WTC11 (cell line): ENCODE data around the gene MTMR3. TPM values are rescaled to one million over a fixed set of nuclear protein-coding genes. Genes with fewer than 3 reads are reported as not detected.
A peak's percentile ranks its signal among the peaks of the same experiment; 100 is the strongest.
"Not testable (repeated sequence)": the region's sequence is repeated elsewhere in the genome, so short reads cannot be mapped to it uniquely, and the experiment has no call there.

ENCODE experiments used
- ATAC-seq: fragments of 200-7000 bp; cut with Tn5 transposase; 2 replicates; pipeline ENCODE4 v1.10.0; 2021; ENCODE audit warnings: mild to moderate bottlenecking, moderate library complexity
- CTCF ChIA-PET: fragments of 300-600 bp; sonication (Branson Sonifier 250); formaldehyde crosslinking; loops from one replicate; lab custom pipeline; 2021; ENCODE audit warnings: antibody characterized with exemption; lab: Charles Lee
- POLR2A ChIA-PET: fragments of 350-600 bp; sonication (Branson Sonifier 250); formaldehyde crosslinking; loops from one replicate; lab custom pipeline; 2021; ENCODE audit warnings: antibody characterized with exemption; lab: Charles Lee
- DNase-seq: peaks from one replicate; pipeline ENCODE4 v3.0.0; 2021; ENCODE audit warnings: low spot score
- H3K27ac Mint-ChIP-seq: 2 replicates; pipeline ENCODE4 v1.8.0; 2021; ENCODE audit warnings: mixed read lengths
- H3K27me3 Mint-ChIP-seq: 2 replicates; pipeline ENCODE4 v1.8.0; 2021; ENCODE audit warnings: low read depth, mild to moderate bottlenecking, moderate library complexity, mixed read lengths
- H3K36me3 Mint-ChIP-seq: 2 replicates; pipeline ENCODE4 v1.8.0; 2021; ENCODE audit warnings: mixed read lengths
- H3K4me1 Mint-ChIP-seq: 2 replicates; pipeline ENCODE4 v1.8.0; 2022; ENCODE audit warnings: mixed read lengths
- H3K4me3 Mint-ChIP-seq: 2 replicates; pipeline ENCODE4 v1.8.0; 2021; ENCODE audit warnings: mild to moderate bottlenecking, moderate library complexity, mixed read lengths
- H3K9me3 Mint-ChIP-seq: 2 replicates; pipeline ENCODE4 v1.8.0; 2021; ENCODE audit warnings: mixed read lengths
- AFF4 ChIP-seq: sonication (generic); formaldehyde crosslinking; IDR thresholded peaks from 2 replicates; pipeline ENCODE4 v1.8.1; 2023; ENCODE audit warnings: mild to moderate bottlenecking, missing genetic modification reagents, borderline replicate concordance
- CTCF ChIP-seq: fragments of 200-600 bp; IDR thresholded peaks from 2 replicates; pipeline ENCODE4 v1.8.0; 2022; ENCODE audit warnings: antibody characterized with exemption
- FOXP4 ChIP-seq: sonication (generic); formaldehyde crosslinking; IDR thresholded peaks from 2 replicates; pipeline ENCODE4 v1.8.0; 2022; ENCODE audit warnings: mild to moderate bottlenecking, missing genetic modification reagents
- HMGXB4 ChIP-seq: sonication (generic); formaldehyde crosslinking; IDR thresholded peaks from 2 replicates; pipeline ENCODE4 v1.8.1; 2023; ENCODE audit warnings: mild to moderate bottlenecking, moderate library complexity, missing genetic modification reagents
- JUN ChIP-seq: sonication (generic); formaldehyde crosslinking; IDR thresholded peaks from 2 replicates; pipeline ENCODE4 v1.8.0; 2023; ENCODE audit warnings: mild to moderate bottlenecking, missing genetic modification reagents
- NFE2L1 ChIP-seq: sonication (generic); formaldehyde crosslinking; IDR thresholded peaks from 2 replicates; pipeline ENCODE4 v1.8.1; 2023; ENCODE audit warnings: missing genetic modification reagents
- OVOL2 ChIP-seq: fragments of 250-450 bp; sonication (Bioruptor Pico); IDR thresholded peaks from 2 replicates; pipeline ENCODE4 v1.9.0; 2021; ENCODE audit warnings: mild to moderate bottlenecking, borderline replicate concordance
- PREB ChIP-seq: sonication (generic); formaldehyde crosslinking; IDR thresholded peaks from 2 replicates; pipeline ENCODE4 v1.8.1; 2022; ENCODE audit warnings: mild to moderate bottlenecking, missing genetic modification reagents, moderate library complexity, borderline replicate concordance
- SOX15 ChIP-seq: fragments of 250-450 bp; sonication (Bioruptor Pico); IDR thresholded peaks from 2 replicates; pipeline ENCODE4 v1.9.0; 2021; ENCODE audit warnings: mild to moderate bottlenecking
- ZMAT4 ChIP-seq: fragments of 250-450 bp; sonication (Bioruptor Pico); IDR thresholded peaks from 2 replicates; pipeline ENCODE4 v1.9.0; 2021; ENCODE audit warnings: mild to moderate bottlenecking
- ZNF232 ChIP-seq: sonication (generic); formaldehyde crosslinking; IDR thresholded peaks from 2 replicates; pipeline ENCODE4 v1.8.0; 2022; ENCODE audit warnings: mild to moderate bottlenecking, missing genetic modification reagents
- ZNF532 ChIP-seq: fragments of 250-450 bp; sonication (Bioruptor Pico); IDR thresholded peaks from 2 replicates; pipeline ENCODE4 v1.9.0; 2021; ENCODE audit warnings: mild to moderate bottlenecking, borderline replicate concordance
- total RNA-seq: library from RNA; stranded (reverse); gene quantifications from 3 replicates; pipeline ENCODE4 v1.2.3, GENCODE V29; 2021

Gene MTMR3
- total RNA-seq, 1 experiment from 2014 or later, result 19.2 TPM

- DNase-seq (no peak), ATAC-seq (no peak)
- Mint-ChIP-seq H3K4me1 (peaks cover 11% of the 10 kb centered on the region), H3K4me3 (no peak overlapping the region), H3K36me3 (peaks cover 8% of the 10 kb centered on the region; the same call in 1 of the 2 replicates), H3K27me3 (no peaks in the 10 kb centered on the region), H3K27ac (no peak overlapping the region), H3K9me3 (no peaks in the 10 kb centered on the region)
- POLR2A ChIA-PET, result no interaction called here
- CTCF ChIA-PET, result no interaction called here
- TF ChIP-seq CTCF (no peak), SOX15 (CRISPR knock-in tag) (no peak), AFF4 (CRISPR knock-in tag) (no peak), OVOL2 (no peak), HMGXB4 (no peak), FOXP4 (CRISPR knock-in tag) (no peak), NFE2L1 (no peak), ZMAT4 (CRISPR knock-in tag) (no peak), PREB (CRISPR knock-in tag) (no peak), ZNF532 (CRISPR knock-in tag) (no peak), ZNF232 (CRISPR knock-in tag) (no peak), JUN (CRISPR knock-in tag) (no peak)
Observed at GRCh38 chr22:29834046-29834445, 48.9 kb upstream of the MTMR3 start.

- H3K27me3 Mint-ChIP-seq, H3K36me3 Mint-ChIP-seq, H3K9me3 Mint-ChIP-seq, POLR2A ChIA-PET, H3K27ac Mint-ChIP-seq, DNase-seq, ATAC-seq: not testable (repeated sequence)
- CTCF ChIA-PET, result interaction anchor here (0.7 to 1.9 kb wide), 4 partner anchors 46 to 252 kb away, joined by 3 to 13 read pairs (median 4); partner anchors contain the start of gene MTMR3
- H3K4me1 Mint-ChIP-seq, result peaks cover 11% of the 10 kb centered on the region
- H3K4me3 Mint-ChIP-seq, result peak overlapping the region; percentile 87
Observed at GRCh38 chr22:29836791-29837370, 46.1 kb upstream of the MTMR3 start.
